Caki2 (cell line): ENCODE results near the gene GRHL3. TPM values are rescaled to one million over a fixed set of nuclear protein-coding genes. Genes with fewer than 3 reads are reported as not detected.

Source experiments
- DNase-seq: peaks from one replicate; pipeline ENCODE4 v3.0.0-alpha.2; 2015; ENCODE audit warnings: low read depth
- in situ Hi-C: cut with HindIII; loops from 2 replicates; pipeline ENCODE4 v1.10.0; 2016; ENCODE audit warnings: low sequenced_read_pairs, low pct_unique_long_range_greater_than_20kb, mixed read lengths
- total RNA-seq: library from RNA; depleted of rRNA; stranded (reverse); fragments of >200 nt; shearing (Covaris generic); gene quantifications from 2 replicates; pipeline ENCODE4 v1.2.3, GENCODE V29; 2014; ENCODE audit warnings: low replicate concordance

GRHL3 gene
- total RNA-seq, 1 experiment from 2014 or later, result 0.03 TPM

DNA sequence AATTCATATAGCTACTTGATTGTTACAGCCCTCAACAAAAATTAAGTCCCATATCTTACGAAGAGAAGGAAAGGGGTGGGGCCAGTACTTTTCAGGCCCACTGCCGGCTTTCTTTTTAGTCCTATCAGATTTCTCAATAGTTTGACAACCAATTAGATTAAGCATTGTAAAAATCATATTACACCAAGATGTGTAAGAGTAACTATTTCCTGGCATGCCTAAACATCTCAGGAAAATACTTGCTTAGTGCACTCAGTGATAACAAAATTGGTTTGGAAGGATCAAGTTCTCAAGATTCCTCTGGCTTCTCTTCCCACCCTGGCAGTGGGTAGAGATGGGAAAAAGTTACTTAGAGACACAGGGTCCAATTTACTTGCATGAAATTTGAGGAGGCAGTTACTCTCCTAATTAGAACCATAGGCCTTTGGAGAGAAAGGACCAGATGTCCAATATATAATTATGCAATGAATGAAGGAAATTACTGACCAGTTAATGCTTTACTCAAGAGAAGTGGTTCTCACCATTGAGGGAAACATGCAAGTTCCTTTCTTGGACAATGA is 64.3 kb downstream of the GRHL3 start:
- no peak for DNase-seq
- in situ Hi-C loops, result no loop called here

DNA sequence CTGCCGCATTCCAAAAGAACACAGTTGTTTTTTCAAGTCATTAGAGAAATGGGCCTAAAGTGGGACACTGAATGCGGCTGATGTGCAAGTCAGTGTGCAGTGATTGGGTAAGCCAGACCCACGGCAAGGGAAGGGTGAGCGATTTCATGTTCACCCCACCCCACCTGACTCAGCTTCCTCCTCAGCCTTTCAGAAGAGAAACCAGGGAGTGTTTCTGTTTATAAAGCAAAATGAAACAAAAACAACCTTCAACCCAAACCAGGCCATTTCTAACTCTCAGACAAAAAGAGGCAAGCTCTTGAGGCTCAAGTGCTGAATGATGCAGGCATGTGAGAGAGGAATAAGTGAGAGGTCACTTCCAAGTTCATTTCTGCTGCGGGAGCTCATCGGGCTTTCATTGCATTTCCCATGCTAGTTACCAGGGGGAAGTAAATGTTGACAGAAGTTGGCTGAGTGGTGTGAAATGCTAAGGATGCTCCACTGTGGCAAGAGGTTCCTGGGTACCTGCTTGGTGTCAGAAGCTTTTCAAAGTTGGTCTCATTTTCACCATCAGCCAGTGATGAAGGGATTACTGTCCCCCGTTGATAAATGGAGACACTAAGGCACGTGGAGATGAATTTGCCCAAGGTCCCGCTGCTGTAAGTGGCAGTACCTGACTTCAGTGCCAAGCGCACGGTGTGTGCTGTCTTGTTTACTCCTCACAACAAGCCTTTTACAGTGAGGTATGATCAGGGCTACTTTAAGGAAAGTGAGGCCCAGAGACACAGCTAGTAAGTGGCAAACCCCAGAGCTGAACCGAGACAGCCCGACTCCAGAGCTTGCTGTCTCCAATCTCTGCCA is 65.3 kb downstream of the GRHL3 start:
- in situ Hi-C loops, result no loop called here
- DNase-seq, result peak; percentile 80

DNA sequence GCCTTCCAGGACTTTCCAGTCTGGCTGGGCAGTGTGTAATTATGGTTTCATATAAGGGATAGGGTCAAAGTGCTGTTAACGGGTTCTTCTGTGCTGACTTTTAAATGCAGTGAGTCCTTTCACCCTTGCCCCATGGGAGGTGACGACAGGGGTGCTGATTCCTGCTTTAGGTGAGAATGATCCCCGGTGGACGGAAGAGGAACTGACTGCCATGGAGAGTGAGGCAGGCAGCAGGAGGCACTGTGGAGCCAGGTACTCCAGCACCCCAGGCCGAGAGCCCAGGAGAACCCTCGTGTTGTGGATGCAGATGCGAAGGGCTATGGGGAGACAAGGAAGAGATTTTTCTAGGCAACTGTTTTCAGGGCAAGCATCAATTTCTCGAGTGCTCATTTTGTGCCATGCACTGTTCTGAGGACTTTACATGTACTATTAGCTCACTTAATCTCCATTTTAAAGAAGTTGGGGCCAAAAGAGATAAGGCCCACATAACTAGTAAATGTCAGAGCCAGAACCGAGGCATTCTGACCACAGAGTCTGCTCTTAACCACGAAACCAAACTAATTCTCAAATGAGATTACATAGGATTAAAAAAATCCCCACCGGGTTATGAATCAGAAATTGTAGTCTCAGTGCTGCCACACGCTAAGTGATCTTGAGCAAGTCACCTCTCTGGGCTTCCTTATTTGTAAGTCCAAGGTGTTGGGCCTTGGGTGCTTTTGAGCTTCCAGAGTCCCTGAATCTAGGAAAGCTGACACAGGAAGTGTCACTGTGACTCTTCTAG is 66.2 kb downstream of the GRHL3 start:
- in situ Hi-C loops, result no loop called here
- no peak for DNase-seq

DNA sequence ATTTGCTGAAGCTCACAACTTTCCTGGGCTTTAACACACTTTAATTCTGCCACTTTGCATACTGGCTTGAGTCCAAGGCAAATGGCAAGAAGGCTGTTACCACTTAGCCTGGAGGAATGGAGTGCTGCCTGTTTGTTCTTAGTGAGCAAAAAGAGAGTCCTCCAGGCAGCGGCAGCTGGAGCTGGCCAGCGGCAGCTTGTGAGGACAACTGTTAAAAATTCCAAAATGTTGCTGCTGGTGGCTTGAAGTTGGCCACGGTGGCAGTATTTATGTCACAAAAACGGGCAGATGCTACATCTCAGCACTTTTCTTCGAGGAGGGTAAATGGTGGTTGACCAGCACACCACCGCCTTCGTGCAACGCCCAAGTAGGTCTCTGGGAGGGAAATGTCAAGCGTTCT is 67.1 kb downstream of the GRHL3 start:
- DNase-seq, result no peak
- in situ Hi-C loops, result no loop called here

DNA sequence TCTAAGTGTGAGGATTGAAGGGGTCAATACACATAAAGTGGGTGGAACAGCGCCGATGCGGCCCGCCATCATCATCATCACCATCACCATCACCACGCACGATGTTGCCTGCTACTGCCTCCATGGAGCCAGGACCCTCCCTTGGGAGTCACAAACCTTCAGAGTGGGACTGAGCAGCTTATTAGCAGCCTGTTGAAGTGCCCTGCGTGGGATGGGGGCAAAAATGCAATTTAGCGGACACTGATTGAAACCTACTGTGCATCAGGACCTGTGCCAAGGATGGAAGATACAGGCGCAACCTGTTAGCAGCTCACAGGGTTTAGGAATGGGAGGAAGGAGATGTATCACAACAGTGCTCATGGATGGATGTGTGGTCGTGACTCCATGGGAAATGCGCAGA is 67.8 kb downstream of the GRHL3 start:
- in situ Hi-C loops, result no loop called here

DNA sequence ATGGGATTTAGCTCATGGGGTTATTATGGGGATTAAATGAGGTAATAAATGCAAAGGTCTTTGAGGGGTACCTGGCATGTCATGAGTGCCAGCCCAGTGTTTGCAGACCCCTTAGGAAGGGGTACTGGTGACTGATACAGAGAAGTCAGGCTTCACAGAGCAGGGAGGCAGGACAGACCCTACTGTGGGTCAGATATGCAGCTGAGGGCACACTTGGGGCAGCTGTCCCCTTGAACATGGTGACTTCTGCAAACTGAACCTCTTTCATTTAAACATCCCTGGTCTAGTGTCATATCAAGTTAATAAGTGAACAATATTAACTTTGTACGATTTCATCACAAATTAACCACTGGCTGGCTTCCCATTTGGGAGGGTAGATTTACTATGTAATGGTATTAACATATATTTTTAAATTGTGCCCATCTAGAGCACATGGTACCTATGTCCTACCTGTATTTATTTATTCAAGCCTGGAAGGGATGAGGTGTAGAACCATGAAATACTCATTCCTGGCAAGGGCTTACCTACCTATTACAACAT is 68.5 kb downstream of the GRHL3 start:
- no peak for DNase-seq
- in situ Hi-C loops, result no loop called here

More for the DNA sequence above, 67.8 kb downstream of the GRHL3 start:
- no peak for DNase-seq

DNA sequence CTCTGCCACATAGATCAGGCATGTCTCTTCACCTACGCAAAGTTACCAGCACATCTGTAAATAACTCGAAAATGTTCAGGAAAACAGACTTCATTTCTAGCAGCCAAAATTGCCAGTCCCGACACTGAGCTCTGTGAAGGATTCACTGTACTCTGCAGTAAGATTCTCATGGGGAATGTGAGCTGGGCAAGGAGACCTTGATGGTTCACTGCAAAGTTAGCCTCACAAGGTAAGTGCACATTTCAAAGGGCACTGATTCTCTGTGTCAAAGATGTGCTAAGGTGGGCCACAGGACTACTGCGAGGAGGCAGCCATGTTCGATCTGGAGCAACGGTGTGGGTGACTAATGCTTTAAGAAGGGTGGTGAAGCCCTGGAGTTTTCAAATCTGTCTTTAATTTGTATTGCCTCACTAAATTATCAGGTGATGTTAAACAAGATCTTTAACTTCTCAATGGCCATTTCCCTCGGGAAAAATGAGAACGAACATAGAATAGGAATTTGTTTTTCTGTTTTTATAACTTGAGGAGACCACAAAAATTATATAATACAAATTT is 69.3 kb downstream of the GRHL3 start:
- DNase-seq, result no peak
- in situ Hi-C loops, result no loop called here

DNA sequence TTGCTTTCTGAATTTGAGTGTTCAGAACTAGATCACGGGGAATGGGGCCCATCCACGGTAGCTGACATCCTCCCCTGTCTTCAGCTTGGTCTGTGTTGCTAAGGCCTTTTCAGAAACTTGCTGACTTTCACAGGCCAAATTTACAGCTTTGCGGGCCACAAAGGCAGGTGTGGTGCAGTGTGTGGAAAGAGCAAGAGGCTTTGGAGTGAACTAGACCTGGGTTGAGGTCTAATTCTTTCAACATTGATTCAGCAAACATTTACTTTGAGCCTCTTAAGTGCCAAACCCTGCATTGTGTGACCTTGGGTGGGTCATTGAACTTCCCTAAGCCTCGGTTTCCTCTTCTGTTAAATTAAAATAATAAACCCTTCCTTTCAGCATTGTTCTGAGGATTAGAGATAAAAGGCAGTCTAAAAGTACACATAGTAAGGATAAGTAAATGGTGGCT is 70.1 kb downstream of the GRHL3 start:
- DNase-seq, result no peak
- in situ Hi-C loops, result no loop called here

DNA sequence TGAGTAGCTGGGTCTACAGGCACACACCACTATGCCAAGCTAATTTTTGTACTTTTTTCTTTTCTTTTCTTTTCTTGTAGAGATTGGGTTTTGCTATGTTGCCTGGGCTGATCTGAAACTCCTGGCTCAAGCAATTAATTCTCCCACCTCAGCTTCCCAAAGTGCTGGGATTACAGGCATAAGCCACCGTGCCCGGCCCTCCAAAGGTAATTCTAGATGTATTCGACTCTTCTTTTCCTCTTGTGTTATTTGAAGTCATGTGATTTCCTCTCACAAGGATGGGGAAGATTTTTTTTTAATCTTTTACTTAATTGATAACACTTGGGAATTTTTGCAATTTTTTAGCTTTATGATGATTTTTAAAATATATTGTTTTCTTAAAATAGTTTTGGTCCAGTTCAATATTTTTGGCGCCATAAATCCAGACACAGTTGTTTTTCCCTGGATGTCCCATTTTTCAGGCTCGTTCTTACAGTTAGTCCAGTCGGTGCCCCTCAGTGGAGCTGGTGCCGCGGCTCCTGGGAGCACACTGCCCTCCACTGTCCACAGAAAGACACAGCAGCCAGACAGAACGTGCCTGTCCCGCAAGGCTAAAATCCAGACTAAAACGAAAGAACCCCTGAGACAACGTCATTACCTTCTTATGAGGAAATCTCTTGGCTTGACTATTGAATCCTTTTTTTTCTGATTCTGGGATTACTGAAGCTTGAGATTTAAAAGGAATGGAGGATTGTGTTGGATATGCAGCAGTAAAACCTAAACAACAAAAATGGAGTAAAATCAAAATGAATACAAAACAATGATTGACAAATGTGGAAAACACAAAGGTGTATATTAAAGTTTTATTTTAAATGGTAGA is 72.0 kb downstream of the GRHL3 start:
- in situ Hi-C loops, result loop anchor here (10.0 kb wide), 1 partner anchor 196 kb away; no protein-coding TSS in a partner anchor
- peak; percentile 62 for DNase-seq

DNA sequence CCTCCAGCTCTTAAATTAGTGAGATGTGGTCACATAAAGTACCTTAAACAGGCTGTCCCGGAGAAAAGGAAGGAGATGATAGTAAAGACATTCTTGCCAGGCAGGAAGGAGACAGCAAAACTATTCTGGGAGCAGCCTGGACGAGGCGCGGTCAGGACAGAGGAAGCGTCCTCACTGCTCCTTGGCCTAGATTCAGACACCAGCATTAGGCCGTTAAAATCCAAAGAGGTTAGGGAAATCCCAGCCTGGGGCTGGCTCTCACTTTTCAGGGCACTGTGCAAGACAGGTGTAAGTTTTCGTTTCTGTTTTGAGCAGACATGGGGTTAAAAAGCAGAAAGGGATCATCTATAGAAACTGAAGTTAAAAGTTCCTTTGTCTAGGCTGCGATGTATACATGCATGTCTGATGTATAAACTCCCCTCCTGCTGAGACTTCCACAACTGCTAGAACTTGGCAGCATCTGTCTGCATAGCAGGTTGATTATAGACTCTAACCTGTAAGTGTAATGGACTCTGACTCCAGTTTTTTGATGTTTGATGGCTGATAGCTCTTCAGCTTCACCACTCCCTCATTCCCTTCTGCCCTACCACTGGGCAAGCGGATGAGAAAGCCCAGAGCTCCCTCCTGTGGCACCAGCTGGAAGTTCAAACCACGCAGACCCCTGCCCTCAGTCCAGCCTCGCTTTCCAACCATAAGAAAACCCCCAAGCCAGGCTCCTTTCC is 72.9 kb downstream of the GRHL3 start:
- no peak for DNase-seq
- in situ Hi-C loops, result loop anchor here (10.0 kb wide), 1 partner anchor 197 kb away; no protein-coding TSS in a partner anchor

DNA sequence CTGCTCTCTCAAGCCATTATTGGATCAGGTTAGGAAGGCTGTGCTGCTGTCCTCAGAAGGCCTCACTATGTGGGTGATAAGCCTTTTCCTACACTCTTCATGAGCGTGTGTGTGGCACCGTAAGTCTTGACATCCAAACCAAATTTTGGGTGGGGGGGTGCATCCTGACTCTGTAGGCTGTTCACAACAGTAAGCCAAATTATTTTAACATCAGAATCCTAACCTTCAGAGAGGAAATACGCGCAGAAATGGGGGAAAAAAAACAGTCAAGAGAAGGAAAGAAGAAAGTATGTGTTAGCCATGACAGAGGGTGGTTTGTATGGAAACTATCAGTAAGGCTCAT is 73.4 kb downstream of the GRHL3 start:
- no peak for DNase-seq
- in situ Hi-C loops, result loop anchor here (10.0 kb wide), 1 partner anchor 198 kb away; no protein-coding TSS in a partner anchor

DNA sequence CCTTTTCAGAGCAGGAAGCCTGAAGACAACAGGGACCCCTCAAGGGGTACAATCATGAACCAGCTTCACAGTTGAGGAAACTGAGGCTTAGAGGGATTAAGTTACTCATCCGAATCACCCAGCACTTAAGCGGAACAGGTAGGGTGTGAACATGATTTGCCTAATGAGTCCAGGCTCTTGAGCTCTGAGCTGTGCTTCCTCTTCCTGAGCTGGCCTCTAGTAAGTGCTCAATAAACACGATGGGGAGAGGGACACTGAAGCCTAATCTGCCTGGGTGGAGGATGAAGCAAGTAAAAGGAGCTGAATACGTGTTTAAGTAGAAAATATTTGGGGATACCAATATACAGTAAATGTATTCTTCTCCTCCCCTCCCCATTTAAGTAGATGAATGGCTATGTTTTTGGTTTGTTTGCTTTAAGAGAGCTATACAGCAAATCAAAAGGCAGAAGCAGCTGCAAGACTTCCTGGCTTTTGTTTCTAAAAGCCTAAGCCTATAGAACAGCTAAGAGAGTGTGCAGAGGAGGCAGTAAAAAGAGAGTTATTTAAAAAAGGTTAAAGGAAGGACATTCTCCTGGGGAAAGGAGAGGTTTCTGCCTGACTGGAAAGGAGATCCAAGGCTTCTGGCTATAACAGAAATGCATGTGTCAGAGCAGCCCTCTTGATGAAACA is 74.0 kb downstream of the GRHL3 start:
- in situ Hi-C loops, result loop anchor here (10.0 kb wide), 1 partner anchor 198 kb away; no protein-coding TSS in a partner anchor
- no peak for DNase-seq

DNA sequence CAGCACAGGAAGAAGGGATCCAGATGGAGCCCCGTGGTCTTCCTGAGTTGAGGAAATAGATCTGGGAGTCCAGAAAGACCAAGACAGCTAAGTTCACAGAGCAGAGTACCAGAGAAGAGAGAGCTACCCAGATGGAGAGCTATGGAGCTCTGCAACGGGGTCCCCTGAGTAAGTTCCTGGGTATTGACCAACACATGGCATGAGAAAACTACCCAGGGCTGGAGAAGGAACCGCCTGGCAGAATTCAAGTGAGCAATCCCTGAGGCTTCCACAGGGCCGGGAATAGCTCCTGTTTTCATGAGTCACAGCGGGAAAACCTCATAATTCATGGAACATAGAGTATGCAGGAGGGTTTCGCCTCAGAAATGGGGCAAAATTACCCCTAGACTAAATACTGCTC is 74.7 kb downstream of the GRHL3 start:
- no peak for DNase-seq
- in situ Hi-C loops, result loop anchor here (10.0 kb wide), 1 partner anchor 199 kb away; no protein-coding TSS in a partner anchor

DNA sequence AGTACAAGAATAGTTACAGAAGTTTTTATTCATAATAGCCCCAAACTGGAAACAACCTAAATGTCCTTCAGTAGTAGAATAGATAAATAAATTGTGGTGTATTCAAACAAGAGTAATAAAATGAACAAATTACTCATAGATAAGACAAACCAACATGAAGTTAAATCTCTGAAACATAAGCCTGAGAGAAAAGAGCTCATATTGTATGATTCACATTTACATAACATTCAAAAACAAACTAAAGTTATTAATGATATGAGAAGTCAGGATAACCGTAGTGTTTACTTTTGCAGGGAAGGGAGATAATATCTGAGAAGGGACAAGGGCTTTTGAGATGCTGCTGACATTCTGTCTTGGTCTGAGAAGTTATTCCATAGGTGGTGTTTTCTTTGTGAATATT is 80.9 kb downstream of the GRHL3 start:
- DNase-seq, result no peak
- in situ Hi-C loops, result loop anchor here (25.0 kb wide), 1 partner anchor 237 kb away; the partner anchor contains the start of gene SRRM1

DNA sequence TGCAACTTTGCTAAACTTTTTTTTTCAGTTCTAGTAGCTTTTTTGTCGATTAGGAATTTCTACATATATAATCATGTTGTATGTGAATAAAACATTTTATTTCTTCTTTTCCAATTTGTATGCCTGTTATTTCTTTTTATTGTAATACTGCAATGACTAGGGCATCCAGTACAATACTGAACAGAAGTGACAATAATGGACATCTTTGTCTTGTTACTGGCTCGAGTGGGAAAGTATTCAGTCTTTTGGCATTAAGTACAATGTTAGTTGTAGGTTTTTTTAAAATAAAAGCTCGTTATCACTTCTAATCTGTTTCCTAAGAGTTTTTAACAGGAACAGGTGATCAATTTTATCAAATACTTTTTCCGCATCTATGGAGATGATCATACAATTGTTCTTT is 84.6 kb downstream of the GRHL3 start:
- no peak for DNase-seq
- in situ Hi-C loops, result loop anchor here (25.0 kb wide), 1 partner anchor 233 kb away; the partner anchor contains the start of gene SRRM1
